ENCODE measurements around the gene AGBL1.

Gene AGBL1

GRCh38 chr15:86833595-86833994 lies 753.9 kb downstream of the AGBL1 start:
- no peak for TF ChIP-seq TAF1 (IDR thresholded peaks at IDR 0.05; ENCODE audit: borderline replicate concordance, insufficient read depth, low read length)
- no peak for TF ChIP-seq POLR2AphosphoS5 (IDR thresholded peaks at IDR 0.05; ENCODE audit: low read depth, low read length)
- TF ChIP-seq SIN3A (IDR thresholded peaks at IDR 0.05; ENCODE audit: borderline replicate concordance, insufficient read depth, low read length), result no peak
- TF ChIP-seq REST (IDR thresholded peaks at IDR 0.05; ENCODE audit: insufficient read depth in 1 of 2, low read depth in 2 of 2, low read length in 2 of 2), result no peak
- no peak for TF ChIP-seq FOXP2 (optimal IDR thresholded peaks at IDR 0.05; ENCODE audit: borderline replicate concordance, extremely low read depth, extremely low read length, insufficient read depth)

GRCh38 chr15:86834115-86834863 lies 754.6 kb downstream of the AGBL1 start:
- TF ChIP-seq TAF1 (IDR thresholded peaks at IDR 0.05; ENCODE audit: borderline replicate concordance, insufficient read depth, low read length) (no peak), SIN3A (IDR thresholded peaks at IDR 0.05; ENCODE audit: borderline replicate concordance, insufficient read depth, low read length) (no peak), POLR2AphosphoS5 (IDR thresholded peaks at IDR 0.05; ENCODE audit: low read depth, low read length) (no peak), REST (IDR thresholded peaks at IDR 0.05; ENCODE audit: insufficient read depth in 1 of 2, low read depth in 2 of 2, low read length in 2 of 2) (no peak), FOXP2 (optimal IDR thresholded peaks at IDR 0.05; ENCODE audit: borderline replicate concordance, extremely low read depth, extremely low read length, insufficient read depth) (no peak)

GRCh38 chr15:86837294-86838061 lies 757.8 kb downstream of the AGBL1 start:
- no peak for TF ChIP-seq POLR2AphosphoS5 (IDR thresholded peaks at IDR 0.05; ENCODE audit: low read depth, low read length)
- no peak for TF ChIP-seq REST (IDR thresholded peaks at IDR 0.05; ENCODE audit: insufficient read depth in 1 of 2, low read depth in 2 of 2, low read length in 2 of 2)
- TF ChIP-seq TAF1 (IDR thresholded peaks at IDR 0.05; ENCODE audit: borderline replicate concordance, insufficient read depth, low read length), result no peak
- no peak for TF ChIP-seq FOXP2 (optimal IDR thresholded peaks at IDR 0.05; ENCODE audit: borderline replicate concordance, extremely low read depth, extremely low read length, insufficient read depth)
- no peak for TF ChIP-seq SIN3A (IDR thresholded peaks at IDR 0.05; ENCODE audit: borderline replicate concordance, insufficient read depth, low read length)

- TF ChIP-seq TAF1 (IDR thresholded peaks at IDR 0.05; ENCODE audit: borderline replicate concordance, insufficient read depth, low read length) (no peak), FOXP2 (optimal IDR thresholded peaks at IDR 0.05; ENCODE audit: borderline replicate concordance, extremely low read depth, extremely low read length, insufficient read depth) (no peak)
Measured at GRCh38 chr15:86839502-86839901, 759.8 kb downstream of the AGBL1 start.

GRCh38 chr15:86840996-86841395 lies 761.3 kb downstream of the AGBL1 start:
- TF ChIP-seq FOXP2 (optimal IDR thresholded peaks at IDR 0.05; ENCODE audit: borderline replicate concordance, extremely low read depth, extremely low read length, insufficient read depth) (no peak), TAF1 (IDR thresholded peaks at IDR 0.05; ENCODE audit: borderline replicate concordance, insufficient read depth, low read length) (no peak), POLR2AphosphoS5 (IDR thresholded peaks at IDR 0.05; ENCODE audit: low read depth, low read length) (no peak), SIN3A (IDR thresholded peaks at IDR 0.05; ENCODE audit: borderline replicate concordance, insufficient read depth, low read length) (no peak), REST (IDR thresholded peaks at IDR 0.05; ENCODE audit: insufficient read depth in 1 of 2, low read depth in 2 of 2, low read length in 2 of 2) (no peak)

Data from PFSK-1 (cell line).